ENCODE data around the gene UNC119B. TPM values are rescaled to one million over a fixed set of nuclear protein-coding genes. Genes with fewer than 3 reads are reported as not detected.

The UNC119B gene
- total RNA-seq, 1 experiment from 2014 or later = 51.5 TPM

GRCh38 chr12:120713861-120714482, 3.7 kb downstream of the UNC119B start:
- Histone ChIP-seq H3K56ac (ENCODE audit: insufficient read length, low read depth, low read length) (no peak overlapping the region), H3K27ac (ENCODE audit: insufficient read length, low read depth, low read length) (no peak overlapping the region), H4K91ac (ENCODE audit: insufficient read length, low read depth, low read length) (no peak overlapping the region), H3K79me2 (ENCODE audit: insufficient read depth, low read length) (no peaks in the 10 kb centered on the region; the same call in 1 of the 2 replicates), H2AK5ac (ENCODE audit: insufficient read length, low read length) (no peak overlapping the region), H2BK15ac (ENCODE audit: low read depth, low read length) (no peak overlapping the region), H2BK20ac (ENCODE audit: low read depth, low read length, poor library complexity, severe bottlenecking) (no peak overlapping the region), H3K27me3 (ENCODE audit: insufficient read depth, low read length) (no peaks in the 10 kb centered on the region), H3K23ac (ENCODE audit: insufficient read length, low read depth, low read length) (no peak overlapping the region), H3K9me3 (ENCODE audit: control insufficient read depth, low read depth, low read length) (no peaks in the 10 kb centered on the region), H2BK120ac (ENCODE audit: low read depth, low read length, poor library complexity, severe bottlenecking) (no peak overlapping the region), H4K5ac (ENCODE audit: insufficient read length, low read depth, low read length) (no peak overlapping the region), H2BK5ac (ENCODE audit: insufficient read length, low read length) (no peak overlapping the region), H3T11ph (ENCODE audit: low read length) (no peak overlapping the region), H2BK12ac (ENCODE audit: insufficient read length, low read depth, low read length) (no peak overlapping the region), H3K14ac (ENCODE audit: insufficient read depth, low read length) (no peak overlapping the region), H4K20me1 (ENCODE audit: control insufficient read depth, insufficient read depth, insufficient read length) (no peaks in the 10 kb centered on the region), H4K8ac (replicated peaks; ENCODE audit: insufficient read length, low read depth, low read length) (no peak overlapping the region), H3K23me2 (ENCODE audit: insufficient read length, low read depth, low read length, poor library complexity, severe bottlenecking) (peaks cover 7% of the 10 kb centered on the region), H3K9ac (ENCODE audit: extremely low read depth, insufficient read length, low read length) (no peak overlapping the region), H3K18ac (ENCODE audit: insufficient read length, low read depth, low read length) (no peak overlapping the region), H3K4me1 (ENCODE audit: insufficient read depth, low read length) (no peaks in the 10 kb centered on the region; the same call in 1 of the 2 replicates), H2AFZ (ENCODE audit: low read length) (no peak overlapping the region), H3K4ac (ENCODE audit: low read depth, low read length) (no peak overlapping the region), H3K4me2 (ENCODE audit: insufficient read depth, insufficient read length, low read length) (no peak overlapping the region), H3K79me1 (ENCODE audit: insufficient read depth, low read depth, low read length, poor library complexity, severe bottlenecking) (no peaks in the 10 kb centered on the region)
- Mint-ChIP-seq H3K4me1 (peaks cover 19% of the 10 kb centered on the region in 2 experiments), H3K9me3 (no peaks in the 10 kb centered on the region), H3K27me3 (ENCODE audit: low read depth) (no peaks in the 10 kb centered on the region; the same call in 1 of the 2 replicates), H3K4me3 (no peak overlapping the region), H3K36me3 (ENCODE audit: insufficient read depth in 1 of 3, low read depth in 3 of 3) (peaks cover 32 to 58% (median 56%) of the 10 kb centered on the region in 3 experiments), H3K27ac (peak overlapping the region in 1 of 3 experiments; percentile 58; a peak in 2 of 7 replicates)
- WGBS (ENCODE audit: extremely low coverage, insufficient read length, low lambda C conversion rate) = no CpG with 5 or more reads among the region's 4 CpGs
- peak; percentile 77 for DNase-seq
- peak; percentile 92 for TF ChIP-seq CTCF (conservative IDR thresholded peaks at IDR 0.05)
